GM10248 (cell line): ENCODE results near the gene CTSA.
"Not testable (repeated sequence)": the region's sequence is repeated elsewhere in the genome, so short reads cannot be mapped to it uniquely, and the experiment has no call there.

ENCODE experiments used
- CTCF ChIA-PET: fragments of 300-600 bp; sonication (Branson Sonifier 250); formaldehyde crosslinking; extraction: SDS; loops from one replicate; lab custom pipeline; 2021; ENCODE audit warnings: antibody characterized with exemption; lab: Yijun Ruan, JAX
- POLR2A ChIA-PET: fragments of 350-650 bp; sonication (Branson Sonifier 250); formaldehyde crosslinking; extraction: SDS; loops from one replicate; lab custom pipeline; 2020; ENCODE audit warnings: antibody characterized with exemption; lab: Yijun Ruan, JAX
- DNase-seq: peaks from one replicate; pipeline ENCODE4 v3.0.0; 2012; ENCODE audit errors: extremely low spot score
- TF ChIP-seq, protein P1 (sequence below): IDR thresholded peaks from 2 replicates; pipeline ENCODE4 v1.5.1; 2012; ENCODE audit warnings: mild to moderate bottlenecking, low read depth; ENCODE audit errors: extremely low read depth, missing control alignments, control extremely low read depth

The CTSA gene

DNA sequence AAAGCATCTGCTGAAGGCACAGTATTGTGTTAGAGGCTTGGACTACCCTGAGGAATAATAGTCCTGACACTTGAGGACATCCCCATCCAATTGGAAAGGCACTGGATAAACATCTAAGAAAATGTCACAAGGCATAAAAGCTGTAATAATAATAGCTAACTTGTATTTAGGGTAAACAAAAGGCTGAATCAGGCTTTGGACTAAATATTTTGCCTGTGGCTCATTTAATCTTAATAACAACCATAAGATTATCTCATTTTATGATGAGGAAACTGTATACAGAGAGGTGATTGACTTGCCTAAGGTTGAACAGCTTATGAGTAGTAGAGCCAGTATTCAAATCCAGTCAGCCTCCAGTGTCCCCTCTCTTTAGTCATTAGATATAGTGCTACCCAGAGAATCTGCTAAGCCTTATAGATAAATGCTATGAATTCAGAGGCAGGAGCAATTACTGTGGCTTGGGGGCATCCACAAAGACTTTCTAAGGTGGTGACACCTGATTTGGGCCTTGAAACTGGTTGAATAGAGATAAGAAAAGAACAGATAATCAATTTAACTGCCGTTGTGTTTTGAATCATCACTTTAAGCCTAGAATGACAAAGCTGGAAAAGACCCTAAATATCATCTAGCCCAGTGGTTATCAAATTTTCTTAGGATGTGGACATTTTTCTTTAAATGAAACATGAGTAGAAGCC lies 17.6 kb upstream of the CTSA start:
- ChIA-PET POLR2A (no interaction called here), CTCF (interaction anchor here (1.0 kb wide), 3 partner anchors 10 to 114 kb away, joined by 3 read pairs; no protein-coding TSS in a partner anchor)
- TF ChIP-seq, protein P1, sequence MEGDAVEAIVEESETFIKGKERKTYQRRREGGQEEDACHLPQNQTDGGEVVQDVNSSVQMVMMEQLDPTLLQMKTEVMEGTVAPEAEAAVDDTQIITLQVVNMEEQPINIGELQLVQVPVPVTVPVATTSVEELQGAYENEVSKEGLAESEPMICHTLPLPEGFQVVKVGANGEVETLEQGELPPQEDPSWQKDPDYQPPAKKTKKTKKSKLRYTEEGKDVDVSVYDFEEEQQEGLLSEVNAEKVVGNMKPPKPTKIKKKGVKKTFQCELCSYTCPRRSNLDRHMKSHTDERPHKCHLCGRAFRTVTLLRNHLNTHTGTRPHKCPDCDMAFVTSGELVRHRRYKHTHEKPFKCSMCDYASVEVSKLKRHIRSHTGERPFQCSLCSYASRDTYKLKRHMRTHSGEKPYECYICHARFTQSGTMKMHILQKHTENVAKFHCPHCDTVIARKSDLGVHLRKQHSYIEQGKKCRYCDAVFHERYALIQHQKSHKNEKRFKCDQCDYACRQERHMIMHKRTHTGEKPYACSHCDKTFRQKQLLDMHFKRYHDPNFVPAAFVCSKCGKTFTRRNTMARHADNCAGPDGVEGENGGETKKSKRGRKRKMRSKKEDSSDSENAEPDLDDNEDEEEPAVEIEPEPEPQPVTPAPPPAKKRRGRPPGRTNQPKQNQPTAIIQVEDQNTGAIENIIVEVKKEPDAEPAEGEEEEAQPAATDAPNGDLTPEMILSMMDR: no peak
- DNase-seq: no peak

DNA sequence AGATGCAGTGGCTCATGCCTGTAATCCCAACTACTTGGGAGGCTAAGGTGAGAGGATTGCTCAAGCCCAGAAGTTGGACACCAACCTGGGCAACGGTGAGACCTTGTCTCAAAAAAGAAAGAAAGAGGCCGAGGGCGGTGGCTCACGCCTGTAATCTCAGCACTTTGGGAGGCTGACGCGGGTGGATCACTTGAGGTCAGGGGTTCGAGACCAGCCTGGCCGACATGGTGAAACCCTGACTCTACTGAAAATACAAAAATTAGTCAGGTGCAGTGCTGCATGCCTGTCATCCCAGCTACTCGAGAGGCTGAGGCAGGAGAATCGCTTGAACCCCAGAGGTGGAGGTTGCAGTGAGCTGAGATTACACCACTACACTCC lies 17.0 kb upstream of the CTSA start:
- POLR2A ChIA-PET, DNase-seq: not testable (repeated sequence)
- CTCF ChIA-PET: interaction anchor here (1.0 kb wide), 1 partner anchor 113 kb away, joined by 3 read pairs; no protein-coding TSS in a partner anchor

DNA sequence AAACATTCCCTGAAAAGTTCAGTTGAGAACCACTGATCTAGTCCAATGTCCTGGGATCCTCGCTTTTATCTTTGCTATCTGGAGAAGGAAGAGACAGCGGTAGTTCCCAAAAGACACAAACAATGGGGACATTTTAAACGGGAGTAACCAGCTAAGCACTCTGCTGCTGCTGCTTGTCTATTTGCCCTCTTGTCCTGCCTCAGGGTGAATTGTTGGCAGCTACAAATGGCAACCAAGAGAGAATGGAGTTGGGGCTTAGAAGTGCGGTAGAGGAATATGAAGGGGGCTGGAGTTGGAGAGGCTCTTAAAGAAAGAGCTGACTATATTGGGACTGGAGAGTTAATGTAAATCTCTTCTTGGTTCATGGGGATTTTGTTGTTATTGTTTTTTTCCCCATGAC lies 16.6 kb upstream of the CTSA start:
- TF ChIP-seq, protein P1: no peak
- DNase-seq: no peak
- CTCF ChIA-PET: interaction anchor here (1.0 to 1.2 kb wide), 2 partner anchors 16 to 113 kb away, joined by 3 read pairs; partner anchors contain the start of genes CTSA and NEURL2
- POLR2A ChIA-PET: no interaction called here

DNA sequence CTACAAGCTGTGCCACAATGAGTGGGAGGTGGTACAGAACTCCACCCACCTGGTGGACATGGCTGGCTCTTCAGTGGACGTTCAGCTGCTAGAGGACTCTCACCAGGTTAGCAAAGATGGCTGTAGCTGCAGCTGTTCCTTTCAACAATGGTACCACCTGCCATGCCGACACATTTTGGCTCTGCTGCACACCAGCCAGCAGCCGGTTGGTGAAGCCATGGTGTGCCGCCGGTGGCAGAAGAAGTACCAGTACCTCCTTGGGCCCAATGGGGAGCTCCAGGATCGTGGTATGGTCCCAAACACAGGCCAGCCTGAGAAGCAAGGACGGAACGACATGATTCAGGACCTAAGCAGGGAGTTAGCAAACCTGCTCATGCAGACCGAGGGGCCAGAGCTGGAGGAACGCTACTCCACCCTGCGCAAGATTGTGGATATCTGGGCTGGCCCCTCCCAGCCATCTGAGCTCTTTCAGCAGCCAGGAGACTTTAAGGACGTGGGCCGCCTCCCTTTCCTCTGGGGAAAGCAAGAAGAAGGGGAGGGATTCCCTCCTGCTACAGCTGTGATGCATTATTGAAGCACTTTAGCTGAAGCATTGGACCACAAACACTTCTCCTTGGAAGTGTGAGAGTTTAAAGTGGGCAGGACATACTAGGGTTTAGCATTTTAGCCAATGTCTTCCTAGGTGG lies 12.9 kb upstream of the CTSA start:
- CTCF ChIA-PET: interaction anchor here (0.7 kb wide), 1 partner anchor 12 kb away, joined by 5 read pairs; the partner anchor contains the start of gene NEURL2
- DNase-seq: no peak
- TF ChIP-seq, protein P1: no peak
- POLR2A ChIA-PET: no interaction called here

DNA sequence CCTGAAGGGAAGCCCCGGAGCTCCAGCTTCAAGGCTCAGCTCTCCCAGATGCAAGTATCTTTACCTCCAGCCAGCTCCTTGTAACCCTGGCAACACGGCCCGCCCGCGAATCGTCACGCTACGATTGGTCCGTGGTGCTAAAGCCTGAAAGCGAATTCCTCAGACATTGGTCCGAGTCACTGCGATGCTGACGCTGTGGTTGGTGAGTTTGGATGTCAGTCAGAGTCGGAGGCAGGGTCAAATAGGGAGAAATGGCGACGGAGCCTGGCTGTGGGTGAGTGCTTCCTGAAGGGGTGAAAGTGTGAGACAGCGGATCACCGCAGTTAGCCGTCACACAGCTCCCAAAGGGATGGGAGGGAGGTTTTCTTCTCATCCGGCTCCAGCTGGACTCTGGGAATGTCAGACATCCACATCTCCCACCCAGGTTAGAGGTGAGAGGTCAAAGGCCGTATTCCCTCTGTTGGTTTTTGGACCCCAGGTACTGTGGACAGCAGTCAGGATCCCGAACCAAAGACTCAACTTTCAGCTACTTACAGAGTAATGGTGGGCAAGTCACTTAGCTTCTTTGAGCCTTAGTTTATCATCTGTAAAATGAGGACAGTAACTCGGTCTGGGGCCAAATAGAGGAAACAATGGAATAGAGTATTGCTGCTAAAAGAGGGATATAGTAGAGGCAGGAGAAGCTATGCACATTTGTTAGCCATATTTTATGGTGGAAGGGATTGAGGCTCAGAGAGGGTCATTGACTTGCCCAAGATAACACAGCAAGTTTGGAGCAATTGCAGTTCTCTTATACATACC lies 9.9 kb upstream of the CTSA start, which contains the start of gene ZSWIM1:
Gene ZSWIM1, plus strand, starts transcription at position 240 of the 801 bp plus-strand sequence. CDS start 1,366 bp downstream, outside the sequence.
- CTCF ChIA-PET: interaction anchor here (0.6 to 3.5 kb wide), 9 partner anchors 9 to 90 kb away, joined by 3 to 19 read pairs (median 3); partner anchors contain the start of genes CTSA and NEURL2
- POLR2A ChIA-PET: interaction anchor here (0.6 to 1.9 kb wide), 4 partner anchors 9 to 54 kb away, joined by 4 to 11 read pairs (median 4); no protein-coding TSS in a partner anchor
- TF ChIP-seq, protein P1: no peak
- peak; percentile 98 for DNase-seq

DNA sequence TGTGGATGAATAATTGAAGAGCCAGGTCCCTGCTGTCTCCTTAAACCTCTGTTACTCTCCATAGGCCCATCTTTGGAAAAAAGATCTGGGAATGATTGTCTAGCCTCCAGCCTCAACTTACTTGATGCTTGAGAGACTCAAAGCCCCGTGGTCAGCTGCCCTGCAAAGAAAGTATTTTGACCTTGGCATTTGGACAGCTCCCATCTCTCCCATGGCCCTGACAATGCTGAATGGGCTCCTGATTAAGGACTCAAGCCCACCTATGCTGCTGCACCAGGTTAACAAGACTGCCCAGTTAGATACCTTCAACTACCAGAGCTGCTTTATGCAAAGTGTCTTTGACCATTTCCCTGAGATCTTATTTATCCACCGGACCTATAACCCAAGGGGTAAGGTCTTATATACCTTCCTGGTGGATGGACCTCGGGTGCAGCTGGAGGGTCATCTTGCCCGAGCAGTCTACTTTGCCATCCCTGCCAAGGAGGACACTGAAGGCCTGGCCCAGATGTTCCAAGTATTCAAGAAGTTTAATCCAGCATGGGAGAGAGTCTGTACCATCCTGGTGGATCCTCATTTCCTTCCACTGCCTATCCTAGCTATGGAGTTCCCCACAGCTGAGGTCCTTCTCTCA lies 8.6 kb upstream of the CTSA start:
- no peak for DNase-seq
- CTCF ChIA-PET: interaction anchor here (0.9 to 3.5 kb wide), 5 partner anchors 8 to 87 kb away, joined by 3 to 19 read pairs (median 3); partner anchors contain the start of genes CTSA and NEURL2
- TF ChIP-seq, protein P1: no peak
- POLR2A ChIA-PET: interaction anchor here (1.9 kb wide), 1 partner anchor 52 kb away, joined by 11 read pairs; no protein-coding TSS in a partner anchor
